HepG2 (cell line): ENCODE measurements around the gene JMJD6. TPM values are rescaled to one million over a fixed set of nuclear protein-coding genes. Genes with fewer than 3 reads are reported as not detected.

ENCODE experiments used
- BHLHE40 ChIP-seq: IDR thresholded peaks from 2 replicates; pipeline ENCODE4 v1.6.1; 2011; ENCODE audit warnings: low read length, improper control_type of control experiment
- BRF2 ChIP-seq: sonication (generic); formaldehyde crosslinking; IDR thresholded peaks from 2 replicates; pipeline ENCODE4 v1.8.1; 2022; ENCODE audit warnings: mild to moderate bottlenecking, missing genetic modification reagents
- FOXA3 ChIP-seq: IDR thresholded peaks from 2 replicates; pipeline ENCODE4 v1.6.1; 2016; ENCODE audit warnings: missing genetic modification reagents, missing compliant biosample characterization
- FUBP1 ChIP-seq: sonication (generic); formaldehyde crosslinking; IDR thresholded peaks from 2 replicates; pipeline ENCODE4 v1.5.1; 2020; ENCODE audit warnings: missing genetic modification reagents, mild to moderate bottlenecking, borderline replicate concordance
- HINFP ChIP-seq: sonication (generic); formaldehyde crosslinking; IDR thresholded peaks from 2 replicates; pipeline ENCODE4 v1.4.0; 2020; ENCODE audit warnings: low read depth, mild to moderate bottlenecking, missing genetic modification reagents
- MTF2 ChIP-seq: sonication (generic); formaldehyde crosslinking; IDR thresholded peaks from 2 replicates; pipeline ENCODE4 v1.5.0; 2020; ENCODE audit warnings: missing genetic modification reagents, borderline replicate concordance
- NR2F6 ChIP-seq, 2 experiments: IDR thresholded peaks; 2 replicates each; pipeline ENCODE4 v1.6.1; 2016; ENCODE audit warnings: antibody characterized with exemption in 1 of 2, mild to moderate bottlenecking in 1 of 2
- PHB2 ChIP-seq: fragments of 450-650 bp; IDR thresholded peaks from 2 replicates; pipeline ENCODE4 v1.6.1; 2018; ENCODE audit not compliant: partially characterized antibody
- RNF219 ChIP-seq: sonication (generic); formaldehyde crosslinking; IDR thresholded peaks from 2 replicates; pipeline ENCODE4 v1.5.0; 2020; ENCODE audit warnings: mild to moderate bottlenecking, missing genetic modification reagents
- SIN3B ChIP-seq: fragments of 150-350 bp; IDR thresholded peaks from 2 replicates; pipeline ENCODE4 v1.6.1; 2014; ENCODE audit warnings: low read length
- SNAPC2 ChIP-seq: sonication (generic); formaldehyde crosslinking; IDR thresholded peaks from 2 replicates; pipeline ENCODE4 v1.8.1; 2022; ENCODE audit warnings: mild to moderate bottlenecking, missing genetic modification reagents
- TAF1 ChIP-seq: sonication (generic); formaldehyde crosslinking; IDR thresholded peaks from 2 replicates; pipeline ENCODE4 v1.4.0; 2020; ENCODE audit warnings: missing genetic modification reagents
- THYN1 ChIP-seq: sonication (generic); formaldehyde crosslinking; IDR thresholded peaks from 2 replicates; pipeline ENCODE4 v1.8.1; 2023; ENCODE audit warnings: low read depth, mild to moderate bottlenecking, moderate library complexity, missing genetic modification reagents, borderline replicate concordance
- TMF1 ChIP-seq: sonication (generic); formaldehyde crosslinking; IDR thresholded peaks from 2 replicates; pipeline ENCODE4 v1.8.1; 2022; ENCODE audit warnings: low read depth, missing genetic modification reagents
- ZBTB1 ChIP-seq: sonication (generic); formaldehyde crosslinking; IDR thresholded peaks from 2 replicates; pipeline ENCODE4 v1.4.0; 2020; ENCODE audit warnings: missing genetic modification reagents, borderline replicate concordance
- ZFP62 ChIP-seq: sonication (generic); formaldehyde crosslinking; IDR thresholded peaks from 2 replicates; pipeline ENCODE4 v1.4.0; 2020; ENCODE audit warnings: missing genetic modification reagents
- ZMYM2 ChIP-seq: sonication (generic); formaldehyde crosslinking; IDR thresholded peaks from 2 replicates; pipeline ENCODE4 v1.8.0; 2022; ENCODE audit warnings: mild to moderate bottlenecking, missing genetic modification reagents
- ZNF10 ChIP-seq: sonication (generic); formaldehyde crosslinking; IDR thresholded peaks from 2 replicates; pipeline ENCODE4 v1.4.0; 2020; ENCODE audit warnings: mild to moderate bottlenecking, low read depth, missing genetic modification reagents, borderline replicate concordance
- ZNF331 ChIP-seq: sonication (generic); formaldehyde crosslinking; IDR thresholded peaks from 2 replicates; pipeline ENCODE4 v1.4.0; 2020; ENCODE audit warnings: missing genetic modification reagents
- ZNF780A ChIP-seq: sonication (generic); formaldehyde crosslinking; IDR thresholded peaks from 2 replicates; pipeline ENCODE4 v1.8.0; 2022; ENCODE audit warnings: mild to moderate bottlenecking, missing genetic modification reagents, moderate library complexity
- polyA plus RNA-seq, 8 experiments: library from polyadenylated mRNA; depleted of rRNA in 3 of 8; stranded (reverse) in 7 of 8; unstranded in 1 of 8; fragments of >200 nt; fragmentation: Illumina TruSeq in 4 of 8; extraction: Trizol in 4 of 8; gene quantifications; 2 replicates each; pipeline versions ENCODE4 v1.2.1 to v1.2.3, GENCODE V29; 2011 to 2016; ENCODE audit warnings: low read depth in 4 of 8, missing spikeins in 1 of 8, mixed read lengths in 1 of 8; ENCODE audit not compliant: insufficient read depth in 1 of 8
- total RNA-seq, 5 experiments: library from RNA; depleted of rRNA; stranded (reverse); fragments of >200 nt; fragmentation: Illumina TruSeq; extraction: Trizol; gene quantifications; 2 replicates each; pipeline ENCODE4 v1.2.3, GENCODE V29; 2016; ENCODE audit warnings: low read depth in 1 of 5
- TF ChIP-seq, protein P1 (sequence below): sonication (generic); formaldehyde crosslinking; IDR thresholded peaks from 2 replicates; pipeline ENCODE4 v1.5.0; 2020; ENCODE audit warnings: missing genetic modification reagents, mild to moderate bottlenecking, borderline replicate concordance

JMJD6 gene
- total and polyA plus RNA-seq, 2 of the 13 experiments (the other 11 are each of a cell fraction or from before 2014, with no cell fraction given), result 33.6 to 41.0 TPM

- TF ChIP-seq ZNF780A (peak; percentile 15; the same call in 1 of the 2 replicates), ZNF10 (CRISPR knock-in tag) (no peak), THYN1 (no peak), BHLHE40 (peak; percentile 88), RNF219 (CRISPR knock-in tag) (no peak), NR2F6 (IDR thresholded peaks at IDR 0.05) (no peak), NR2F6 (CRISPR knock-in tag; IDR thresholded peaks at IDR 0.05) (peak; percentile 2; the same call in 1 of the 2 replicates), SIN3B (peak; percentile 14; the same call in 1 of the 2 replicates), TMF1 (CRISPR knock-in tag) (peak; percentile 32; the same call in 1 of the 2 replicates), SNAPC2 (CRISPR knock-in tag) (no peak), ZBTB1 (CRISPR knock-in tag) (no peak), ZNF331 (CRISPR knock-in tag) (peak; percentile 53), ZFP62 (no peak), MTF2 (CRISPR knock-in tag) (no peak), HINFP (CRISPR knock-in tag) (peak; percentile 26; the same call in 1 of the 2 replicates), TAF1 (CRISPR knock-in tag) (peak; percentile 26; the same call in 1 of the 2 replicates), PHB2 (no peak), BRF2 (CRISPR knock-in tag) (no peak), ZMYM2 (CRISPR knock-in tag) (no peak), FOXA3 (CRISPR knock-in tag) (no peak), FUBP1 (CRISPR knock-in tag) (0 out of 2 replicates have a peak, but pooled peaks have one; percentile 24)
- TF ChIP-seq, protein P1, sequence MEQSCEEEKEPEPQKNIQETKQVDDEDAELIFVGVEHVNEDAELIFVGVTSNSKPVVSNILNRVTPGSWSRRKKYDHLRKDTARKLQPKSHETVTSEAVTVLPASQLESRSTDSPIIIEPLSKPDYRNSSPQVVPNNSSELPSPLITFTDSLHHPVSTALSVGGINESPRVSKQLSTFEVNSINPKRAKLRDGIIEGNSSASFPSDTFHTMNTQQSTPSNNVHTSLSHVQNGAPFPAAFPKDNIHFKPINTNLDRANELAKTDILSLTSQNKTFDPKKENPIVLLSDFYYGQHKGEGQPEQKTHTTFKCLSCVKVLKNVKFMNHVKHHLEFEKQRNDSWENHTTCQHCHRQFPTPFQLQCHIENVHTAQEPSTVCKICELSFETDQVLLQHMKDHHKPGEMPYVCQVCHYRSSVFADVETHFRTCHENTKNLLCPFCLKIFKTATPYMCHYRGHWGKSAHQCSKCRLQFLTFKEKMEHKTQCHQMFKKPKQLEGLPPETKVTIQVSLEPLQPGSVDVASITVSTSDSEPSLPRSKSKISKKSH (CRISPR knock-in tag), result no peak
Measured at GRCh38 chr17:76737676-76738467, 11.5 kb upstream of the JMJD6 start, which contains the start of gene MFSD11 (continued).
